K562 (cell line): Measurements from ENCODE around the gene PTCRA. TPM values are rescaled to one million over a fixed set of nuclear protein-coding genes. Genes with fewer than 3 reads are reported as not detected.
A peak's percentile ranks its signal among the peaks of the same experiment; 100 is the strongest.

ENCODE experiments used
- ATAC-seq: fragments of 200-7000 bp; cut with Tn5 transposase; 3 replicates; pipeline ENCODE4 v1.9.1; 2020; ENCODE audit warnings: moderate library complexity
- BruUV-seq: library from RNA; stranded (reverse); fragments of 400-500 nt; replicated peaks from 2 replicates; lab custom pipeline; 2021; lab: Mats Ljungman, UMichigan
- CTCF ChIA-PET: fragments of 300-600 bp; formaldehyde crosslinking; extraction: SDS; loops from one replicate; lab custom pipeline; 2021; ENCODE audit warnings: low intra/inter-chr PET ratio; lab: Yijun Ruan, JAX
- POLR2A ChIA-PET: fragments of 300-600, 350-650 bp; sonication (Branson Sonifier 250); formaldehyde crosslinking; extraction: SDS; loops from one replicate; lab custom pipeline; 2021; ENCODE audit warnings: antibody characterized with exemption, inconsistent platforms; lab: Yijun Ruan, JAX
- DNase-seq, 4 experiments: peaks; one replicate each; pipeline versions ENCODE4 v3.0.0 to v3.0.0-alpha.2; 2011 to 2018; ENCODE audit warnings: low spot score in 3 of 4, mixed read lengths in 3 of 4; ENCODE audit errors: extremely low read depth in 1 of 4
- FAIRE-seq: peaks from 2 replicates; lab custom pipeline; 2011; peaks lifted over from hg19 to GRCh38; lab: Jason Lieb, UNC
- H2AFZ ChIP-seq: 2 replicates; pipeline ENCODE4 v1.6.0; 2011; ENCODE audit warnings: low read depth, low read length, control low read depth, inconsistent platforms
- H3K27ac ChIP-seq: fragments of 200-600 bp; 3 replicates; pipeline ENCODE4 v1.8.0; 2011; ENCODE audit warnings: low read depth, mild to moderate bottlenecking, control low read depth, inconsistent platforms, low read length, moderate library complexity, mixed read lengths; ENCODE audit errors: extremely low read depth
- H3K27me3 ChIP-seq, 2 experiments: fragments of 300-600 bp in 1 of 2; 2 replicates in 1 of 2; 3 replicates in 1 of 2; pipeline versions ENCODE4 v1.6.0 to v1.8.0; 2011; ENCODE audit warnings: inconsistent platforms in 2 of 2, low read length in 2 of 2, mild to moderate bottlenecking in 1 of 2, mixed read lengths in 1 of 2, moderate library complexity in 1 of 2; ENCODE audit not compliant: control insufficient read depth in 2 of 2, insufficient read depth in 2 of 2
- H3K36me3 ChIP-seq: fragments of 300-600 bp; 3 replicates; pipeline ENCODE4 v1.8.0; 2011; ENCODE audit warnings: mild to moderate bottlenecking, low read length, inconsistent platforms; ENCODE audit not compliant: control insufficient read depth, insufficient read depth
- H3K4me1 ChIP-seq, 2 experiments: fragments of 200-600 bp in 1 of 2; replicated peaks in 1 of 2; 2 replicates in 1 of 2; 3 replicates in 1 of 2; pipeline versions ENCODE4 v1.5.1 to v1.8.0; 2011; ENCODE audit warnings: inconsistent platforms in 2 of 2, low read length in 2 of 2, mild to moderate bottlenecking in 1 of 2, mixed read lengths in 1 of 2, moderate library complexity in 1 of 2; ENCODE audit not compliant: control insufficient read depth in 2 of 2, insufficient read depth in 2 of 2
- H3K4me2 ChIP-seq: 2 replicates; pipeline ENCODE4 v1.6.1; 2011; ENCODE audit warnings: low read length, control low read depth, inconsistent platforms, mixed read lengths; ENCODE audit not compliant: insufficient read depth
- H3K4me3 ChIP-seq: fragments of 200-600 bp; sonication (generic), shearing (Covaris generic); 2 replicates; pipeline ENCODE4 v1.5.1; 2016; ENCODE audit warnings: control low read depth, inconsistent platforms
- H3K79me2 ChIP-seq: fragments of 200-600 bp; 3 replicates; pipeline ENCODE4 v1.8.0; 2011; ENCODE audit warnings: low read length, inconsistent platforms; ENCODE audit not compliant: control insufficient read depth, insufficient read depth
- H3K9ac ChIP-seq, 2 experiments: 2 replicates each; pipeline versions ENCODE4 v1.6.0 to v1.6.1; 2011; ENCODE audit warnings: low read depth in 2 of 2, low read length in 2 of 2, control low read depth in 1 of 2, inconsistent platforms in 1 of 2, mild to moderate bottlenecking in 1 of 2, mixed read lengths in 1 of 2; ENCODE audit not compliant: insufficient read depth in 1 of 2
- H3K9me1 ChIP-seq: one replicate; pipeline ENCODE4 v1.6.0; 2011; ENCODE audit warnings: inconsistent platforms, mild to moderate bottlenecking, low read length, moderate library complexity; ENCODE audit not compliant: control insufficient read depth, insufficient read depth
- H3K9me3 ChIP-seq: replicated peaks from 2 replicates; pipeline ENCODE4 v1.5.1; 2011; ENCODE audit warnings: low read depth, low read length, inconsistent platforms; ENCODE audit not compliant: control insufficient read depth, insufficient read depth
- H4K20me1 ChIP-seq: replicated peaks from 2 replicates; pipeline ENCODE4 v1.6.1; 2011; ENCODE audit warnings: low read length, inconsistent platforms, mixed read lengths; ENCODE audit not compliant: control insufficient read depth, insufficient read depth
- EHMT2 ChIP-seq: fragments of 450-650 bp; IDR thresholded peaks from 2 replicates; pipeline ENCODE4 v1.6.1; 2018; ENCODE audit warnings: antibody characterized with exemption
- GTF2A2 ChIP-seq: IDR thresholded peaks from 2 replicates; pipeline ENCODE4 v1.6.1; 2016; ENCODE audit warnings: mild to moderate bottlenecking, missing genetic modification characterization, missing compliant biosample characterization
- HDAC2 ChIP-seq: fragments of 450-650 bp; IDR thresholded peaks from 2 replicates; pipeline ENCODE4 v1.6.1; 2016; ENCODE audit warnings: mild to moderate bottlenecking
- HDAC3 ChIP-seq: fragments of 450-650 bp; IDR thresholded peaks from 2 replicates; pipeline ENCODE4 v1.6.1; 2018; ENCODE audit warnings: borderline replicate concordance, mild to moderate bottlenecking, moderate library complexity; ENCODE audit not compliant: partially characterized antibody
- HIVEP1 ChIP-seq: fragments of 250-450 bp; sonication (Bioruptor Pico); IDR thresholded peaks from 2 replicates; pipeline ENCODE4 v1.4.0; 2020; ENCODE audit warnings: mild to moderate bottlenecking
- ILK ChIP-seq: fragments of 450-650 bp; IDR thresholded peaks from 2 replicates; pipeline ENCODE4 v1.6.1; 2016; ENCODE audit warnings: missing genetic modification characterization, low read depth, mild to moderate bottlenecking, missing compliant biosample characterization, moderate library complexity, borderline replicate concordance
- MAZ ChIP-seq, 2 experiments: fragments of 450-650 bp in 1 of 2; sonication (generic) in 1 of 2; formaldehyde crosslinking; IDR thresholded peaks in 1 of 2; conservative IDR thresholded peaks in 1 of 2; 2 replicates each; pipeline versions ENCODE4 v1.4.0 to v1.5.0; 2020; ENCODE audit warnings: mild to moderate bottlenecking in 1 of 2, missing genetic modification reagents in 1 of 2
- NCOA6 ChIP-seq: fragments of 450-650 bp; IDR thresholded peaks from 2 replicates; pipeline ENCODE4 v1.6.1; 2017; ENCODE audit warnings: mild to moderate bottlenecking
- RREB1 ChIP-seq: fragments of 250-450 bp; sonication (Bioruptor Pico); IDR thresholded peaks from 2 replicates; pipeline ENCODE4 v1.4.0; 2020
- STAT5B ChIP-seq: fragments of 250-450 bp; sonication (Bioruptor Pico); IDR thresholded peaks from 2 replicates; pipeline ENCODE4 v1.8.0; 2021; ENCODE audit warnings: mild to moderate bottlenecking, inconsistent platforms
- ZHX1 ChIP-seq: fragments of 150-350 bp; conservative IDR thresholded peaks from 2 replicates; pipeline ENCODE4 v1.6.1; 2014; ENCODE audit warnings: low read length
- ZNF76 ChIP-seq: fragments of 250-450 bp; sonication (Bioruptor Pico); IDR thresholded peaks from 2 replicates; pipeline ENCODE4 v1.4.0; 2020; ENCODE audit warnings: mild to moderate bottlenecking, moderate library complexity, borderline replicate concordance
- WGBS: fragments of 100-300 bp; shearing (Covaris generic); methylation state at CpG from one replicate; pipeline ENCODE4 v1.1.6; 2016; ENCODE audit warnings: low coverage, mixed read lengths; ENCODE audit not compliant: insufficient coverage; ENCODE audit errors: missing lambda C conversion rate; 5-methylcytosine and 5-hydroxymethylcytosine counted together
- in situ Hi-C: fragments of 300-500 bp; cut with MboI; formaldehyde crosslinking; loops from 4 replicates; pipeline ENCODE4 v1.15.0; 2018; ENCODE audit warnings: inconsistent platforms, mixed read lengths
- intact Hi-C: fragments of 100-400 bp; cut with micrococcal nuclease; formaldehyde crosslinking; loops from 2 replicates; pipeline ENCODE4 v1.14.2; 2022
- polyA plus RNA-seq, 8 experiments: library from polyadenylated mRNA; depleted of rRNA in 4 of 8; stranded (reverse) in 5 of 8; unstranded in 3 of 8; fragments of >200 nt; fragmentation: Nextera tagmentation in 2 of 8; fragmentation: Illumina TruSeq in 1 of 8; extraction: Ambion mirVana in 2 of 8; extraction: Trizol in 1 of 8; gene quantifications; 2 replicates each; pipeline versions ENCODE4 v1.2.1 to v1.2.3, GENCODE V29; 2011 to 2014; ENCODE audit warnings: inconsistent platforms in 1 of 8, missing spikeins in 1 of 8
- total RNA-seq, 7 experiments: library from RNA; depleted of rRNA in 6 of 7; stranded (reverse); fragments of >200 nt in 6 of 7; fragmentation: Illumina TruSeq in 2 of 7; extraction: Trizol in 2 of 7; gene quantifications; 2 replicates each; pipeline versions ENCODE4 v1.2.1 to v1.2.3, GENCODE V29; 2011 to 2021; ENCODE audit warnings: low replicate concordance in 1 of 7

The PTCRA gene
- total and polyA plus RNA-seq, 9 of the 15 experiments (the other 6 are each of a cell fraction or from before 2014, with no cell fraction given), result 0.21 TPM; not detected in 8

GRCh38 chr6:42968126-42968701 is 52.4 kb downstream of the PTCRA start (continued):
- no peak for TF ChIP-seq RREB1 (CRISPR knock-in tag)
- no peak for TF ChIP-seq EHMT2
- TF ChIP-seq GTF2A2, result no peak
- no peak for TF ChIP-seq MAZ (CRISPR knock-in tag; conservative IDR thresholded peaks at IDR 0.05 in 1 of 2, IDR thresholded peaks at IDR 0.05 in 1 of 2)

- Histone ChIP-seq H3K4me2 (no peak overlapping the region), H3K9me1 (no peaks in the 10 kb centered on the region), H3K79me2 (no peaks in the 10 kb centered on the region), H3K27ac (no peak overlapping the region), H3K9me3 (no peaks in the 10 kb centered on the region), H3K4me3 (no peak overlapping the region), H2AFZ (no peak overlapping the region), H3K4me1 (peaks cover 12 to 22% of the 10 kb centered on the region in 2 experiments), H4K20me1 (no peaks in the 10 kb centered on the region), H3K27me3 (no peaks in the 10 kb centered on the region), H3K36me3 (peaks cover 55% of the 10 kb centered on the region; the same call in 2 of the 3 replicates), H3K9ac (peak overlapping the region in 1 of 2 experiments; percentile 53; a peak in 1 of 4 replicates)
- 68% methylated on average over 4 of the region's 4 CpGs for WGBS
- CTCF ChIA-PET, result no interaction called here
- in situ Hi-C loops (no loop called here), intact Hi-C loops (no loop called here)
- POLR2A ChIA-PET, result interaction anchor here (0.7 kb wide), 1 partner anchor 10 kb away, joined by 3 read pairs; the partner anchor contains the start of gene PEX6
- DNase-seq (no peak), ATAC-seq (no peak), FAIRE-seq (no peak)
- BruUV-seq, result no TSS peak
- TF ChIP-seq ZNF76 (CRISPR knock-in tag) (no peak), HDAC2 (no peak), NCOA6 (no peak), HDAC3 (no peak), HIVEP1 (no peak), ZHX1 (no peak), STAT5B (CRISPR knock-in tag) (no peak), ILK (tag) (no peak)
Measured at GRCh38 chr6:42968783-42969182, 52.9 kb downstream of the PTCRA start.
